AG09319 (cell line): ENCODE measurements around the gene MAPK13.
"Not testable (repeated sequence)": the region's sequence is repeated elsewhere in the genome, so short reads cannot be mapped to it uniquely, and the experiment has no call there.

Experiments
- DNase-seq: peaks from one replicate; pipeline ENCODE4 v3.0.0-alpha.2; 2010; ENCODE audit warnings: low read depth; ENCODE audit errors: extremely low read depth
- TF ChIP-seq, protein P1 (sequence below): IDR thresholded peaks from 2 replicates; pipeline ENCODE4 v1.5.1; 2011; ENCODE audit warnings: low read depth, mild to moderate bottlenecking, inconsistent platforms, low read length, moderate library complexity

MAPK13 gene

GRCh38 chr6:36128073-36128472 lies 2.2 kb upstream of the MAPK13 start:
- no peak for DNase-seq
- TF ChIP-seq, protein P1, sequence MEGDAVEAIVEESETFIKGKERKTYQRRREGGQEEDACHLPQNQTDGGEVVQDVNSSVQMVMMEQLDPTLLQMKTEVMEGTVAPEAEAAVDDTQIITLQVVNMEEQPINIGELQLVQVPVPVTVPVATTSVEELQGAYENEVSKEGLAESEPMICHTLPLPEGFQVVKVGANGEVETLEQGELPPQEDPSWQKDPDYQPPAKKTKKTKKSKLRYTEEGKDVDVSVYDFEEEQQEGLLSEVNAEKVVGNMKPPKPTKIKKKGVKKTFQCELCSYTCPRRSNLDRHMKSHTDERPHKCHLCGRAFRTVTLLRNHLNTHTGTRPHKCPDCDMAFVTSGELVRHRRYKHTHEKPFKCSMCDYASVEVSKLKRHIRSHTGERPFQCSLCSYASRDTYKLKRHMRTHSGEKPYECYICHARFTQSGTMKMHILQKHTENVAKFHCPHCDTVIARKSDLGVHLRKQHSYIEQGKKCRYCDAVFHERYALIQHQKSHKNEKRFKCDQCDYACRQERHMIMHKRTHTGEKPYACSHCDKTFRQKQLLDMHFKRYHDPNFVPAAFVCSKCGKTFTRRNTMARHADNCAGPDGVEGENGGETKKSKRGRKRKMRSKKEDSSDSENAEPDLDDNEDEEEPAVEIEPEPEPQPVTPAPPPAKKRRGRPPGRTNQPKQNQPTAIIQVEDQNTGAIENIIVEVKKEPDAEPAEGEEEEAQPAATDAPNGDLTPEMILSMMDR, result no peak

DNA sequence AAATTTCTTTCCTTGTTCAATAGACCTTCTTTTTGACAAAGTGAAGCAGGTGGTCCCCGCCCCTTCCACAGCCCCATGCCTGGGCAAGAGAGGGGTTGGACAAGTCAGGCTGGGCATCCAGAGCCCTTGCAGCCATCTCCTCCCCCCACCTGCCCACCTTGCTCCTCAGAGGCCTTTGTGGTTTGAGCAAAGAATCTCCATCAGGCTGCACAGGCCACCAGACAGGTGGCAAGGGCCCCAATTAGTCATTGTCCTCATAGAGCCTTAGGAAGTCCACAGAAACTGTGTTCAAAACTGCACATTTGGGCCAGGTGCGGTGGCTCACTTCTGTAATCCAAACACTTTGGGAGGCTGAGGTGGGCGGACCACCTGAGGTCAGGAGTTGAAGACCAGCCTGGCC lies 1.5 kb upstream of the MAPK13 start:
- TF ChIP-seq, protein P1, result no peak
- DNase-seq, result no peak

GRCh38 chr6:36129334-36129733 lies 979 bp upstream of the MAPK13 start:
- DNase-seq, result not testable (repeated sequence)

- no peak for DNase-seq
- TF ChIP-seq, protein P1, result no peak
Measured at GRCh38 chr6:36130667-36131510, 576 bp downstream of the MAPK13 start.

DNA sequence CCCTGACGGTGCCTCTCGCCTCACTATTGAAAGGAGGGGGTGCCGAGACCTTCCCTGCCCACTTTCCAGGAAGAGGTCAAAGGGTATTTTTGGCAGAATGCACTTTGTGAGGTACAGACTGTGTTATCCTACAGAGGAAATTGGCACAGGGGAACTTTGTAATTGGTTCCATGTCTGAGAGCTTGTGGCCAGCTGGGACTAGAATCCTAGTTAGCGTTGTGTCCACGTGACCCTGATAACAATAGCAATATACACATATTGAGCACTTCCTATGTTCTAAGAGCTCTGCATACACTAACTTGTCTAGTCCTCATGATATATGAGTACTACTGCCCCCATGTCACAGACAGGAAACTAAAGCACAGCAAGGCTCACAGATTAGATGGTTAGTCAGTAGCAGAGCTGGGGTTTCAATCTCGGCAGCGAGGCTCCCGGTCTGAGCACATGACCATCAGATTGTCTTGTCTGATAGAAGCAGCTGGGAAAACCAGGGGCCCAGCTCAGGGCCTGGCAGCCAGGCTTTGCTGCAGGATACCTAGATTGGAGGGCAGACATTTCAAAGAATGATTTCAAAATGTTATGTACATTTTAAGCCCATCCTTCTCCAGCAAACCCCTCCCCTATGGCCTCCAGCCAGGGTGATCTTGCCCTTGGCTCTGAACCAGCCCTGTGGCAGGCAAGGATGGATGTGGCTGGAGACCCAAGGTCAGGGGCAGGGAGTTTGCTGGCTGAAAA lies 1.4 kb downstream of the MAPK13 start:
- TF ChIP-seq, protein P1, result no peak
- no peak for DNase-seq

- TF ChIP-seq, protein P1, result no peak
- no peak for DNase-seq
Measured at GRCh38 chr6:36132246-36132895, 2.1 kb downstream of the MAPK13 start.

DNA sequence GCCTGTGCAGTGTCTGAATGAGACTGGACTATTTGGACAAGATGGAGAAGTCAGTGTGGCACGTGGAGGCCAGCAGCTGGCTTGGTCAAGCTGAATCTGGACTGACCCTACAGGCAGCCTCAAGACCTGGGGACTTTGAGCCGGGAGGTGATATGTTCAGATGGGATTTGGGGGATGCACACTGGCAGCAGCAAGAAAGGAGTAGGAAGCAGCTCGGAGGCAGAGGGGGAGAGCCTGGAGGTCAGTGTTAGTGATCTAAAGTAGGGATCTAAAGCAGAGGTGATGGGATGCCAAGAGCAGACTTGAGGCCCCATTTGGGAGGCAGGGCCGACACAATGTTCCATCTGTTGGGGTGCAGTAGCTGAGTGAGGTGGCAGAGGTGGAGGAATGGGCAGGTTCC lies 2.8 kb downstream of the MAPK13 start:
- TF ChIP-seq, protein P1, result no peak
- DNase-seq, result no peak
